GM21717 (cell line): ENCODE results near the gene JAG1.
A peak's percentile ranks its signal among the peaks of the same experiment; 100 is the strongest.
"Not testable (repeated sequence)": the region's sequence is repeated elsewhere in the genome, so short reads cannot be mapped to it uniquely, and the experiment has no call there.

Experiments
- ATAC-seq: cut with Tn5 transposase; IDR thresholded peaks from one replicate; pipeline ENCODE4 v1.9.1; 2021; ENCODE audit warnings: mild to moderate bottlenecking, moderate library complexity; ENCODE audit not compliant: unreplicated experiment

The JAG1 gene

DNA sequence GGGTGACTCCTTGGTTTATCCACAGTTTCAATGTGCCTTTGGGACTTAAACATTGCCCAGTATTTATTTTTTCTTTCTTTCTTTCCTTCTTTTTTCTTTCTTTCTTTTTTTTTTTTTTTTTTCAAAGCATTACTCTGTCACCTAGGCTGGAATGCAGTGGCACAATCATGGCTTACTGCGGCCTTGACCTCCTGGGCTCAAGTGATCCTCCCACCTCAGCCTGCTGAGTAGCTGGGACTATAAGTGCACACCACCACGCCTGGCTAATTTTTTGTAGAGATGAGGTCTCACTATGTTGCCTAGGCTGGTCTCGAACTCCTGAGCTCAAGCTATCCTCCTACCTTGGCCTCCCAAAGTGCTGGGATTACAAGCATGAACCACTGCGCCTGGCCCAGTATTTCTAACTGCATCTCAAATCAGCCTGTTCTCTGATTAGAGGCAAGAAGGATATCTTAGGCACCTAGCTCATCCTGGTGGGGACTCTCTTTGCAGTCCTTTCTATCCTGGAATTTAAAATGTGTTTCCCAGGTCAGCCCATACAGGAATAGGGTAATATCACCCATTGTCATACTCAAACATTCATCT lies 56.2 kb downstream of the JAG1 start:
- not testable (repeated sequence) for ATAC-seq

- no peak for ATAC-seq
Measured at GRCh38 chr20:10616212-10616611, 57.6 kb downstream of the JAG1 start.

GRCh38 chr20:10613911-10614310 lies 59.9 kb downstream of the JAG1 start:
- no peak for ATAC-seq

- not testable (repeated sequence) for ATAC-seq
Measured at GRCh38 chr20:10613426-10613825, 60.4 kb downstream of the JAG1 start.

DNA sequence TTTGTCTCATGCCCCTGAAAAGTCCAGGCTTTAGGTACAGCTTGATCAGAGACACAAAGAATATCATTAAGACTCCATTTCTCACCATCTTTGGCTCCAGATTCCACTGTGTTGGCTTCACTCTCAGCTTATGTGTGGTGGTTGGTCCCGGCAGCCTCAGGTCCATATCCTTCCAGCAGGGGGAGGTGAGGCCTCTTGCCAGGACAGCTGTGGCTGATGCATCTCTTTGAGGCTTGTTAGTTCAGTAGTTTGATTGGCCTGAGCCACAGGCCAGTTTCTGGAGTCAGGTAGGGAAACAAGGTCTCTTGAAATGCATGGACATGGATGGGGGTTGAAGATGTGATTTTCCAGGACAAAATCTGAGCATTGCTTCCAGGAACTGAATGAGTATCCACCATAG lies 62.4 kb downstream of the JAG1 start:
- peak; percentile 54 for ATAC-seq

GRCh38 chr20:10610251-10610650 lies 63.5 kb downstream of the JAG1 start:
- ATAC-seq, result no peak

DNA sequence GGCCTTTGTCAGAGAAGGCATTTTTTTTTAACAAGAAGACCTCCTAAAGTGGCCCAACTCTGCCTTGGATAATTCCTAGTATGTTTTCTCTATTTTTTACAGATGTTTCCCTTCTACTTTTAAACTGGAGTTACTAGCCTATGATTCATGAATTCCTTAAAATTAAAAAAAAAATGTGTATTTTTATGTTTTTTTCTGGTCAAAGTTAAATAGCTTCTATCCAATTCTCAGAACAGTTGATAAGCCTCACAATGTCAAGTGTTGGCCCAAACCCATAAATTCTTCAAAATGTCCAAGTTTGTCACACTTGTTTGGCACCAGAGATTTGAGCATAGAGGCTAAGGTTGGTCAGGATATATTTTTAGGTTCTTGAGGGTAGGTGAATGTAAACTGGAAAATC lies 64.0 kb downstream of the JAG1 start:
- ATAC-seq, result no peak

DNA sequence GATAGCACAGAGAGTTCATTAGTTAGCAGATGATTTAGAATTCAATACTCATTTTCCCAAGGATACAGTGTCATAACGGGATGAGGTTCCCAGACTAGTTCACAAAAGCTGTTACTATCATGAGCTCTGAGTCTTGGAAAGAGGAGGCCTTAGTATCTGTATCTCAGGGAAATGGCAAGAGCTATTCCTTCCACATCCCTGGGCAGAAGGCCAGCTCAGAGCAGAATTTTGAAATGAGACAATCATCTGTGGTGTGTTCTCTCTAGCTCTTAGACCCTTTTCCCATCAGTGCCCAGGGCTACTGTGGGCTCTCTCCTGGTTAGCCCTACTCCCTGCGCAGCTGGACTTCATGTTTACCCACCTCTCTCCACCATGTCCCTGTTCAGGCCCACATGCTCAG lies 64.5 kb downstream of the JAG1 start:
- no peak for ATAC-seq

DNA sequence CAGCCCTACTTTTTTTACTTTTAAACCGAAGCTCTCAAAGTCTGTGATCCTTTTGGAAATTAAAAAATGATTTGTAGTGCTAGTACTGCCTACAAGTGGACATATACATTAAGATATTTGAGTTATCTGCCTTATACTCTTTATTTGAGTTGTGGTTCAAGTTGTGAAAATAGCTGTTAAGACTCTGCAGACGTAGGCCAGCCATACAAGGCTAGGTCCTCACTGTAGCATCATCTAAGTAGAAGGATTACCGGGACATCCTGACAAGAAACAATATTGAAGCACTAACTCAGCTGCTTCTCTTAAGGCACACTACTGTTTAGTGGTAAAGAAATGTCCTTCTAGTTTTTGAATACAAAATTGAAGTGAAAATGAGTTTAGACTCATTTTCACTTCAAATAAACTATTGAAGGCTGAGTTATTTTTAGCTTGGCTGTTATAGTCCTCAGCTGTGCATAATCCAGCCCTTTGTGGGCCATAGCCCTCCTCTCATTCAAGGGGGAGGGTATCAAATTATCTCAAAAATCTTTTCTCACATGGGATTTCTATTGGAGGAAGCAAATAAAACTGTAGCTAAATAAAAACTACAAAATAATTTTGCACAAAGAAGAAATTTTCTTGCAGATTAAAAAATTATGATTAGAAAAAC lies 68.1 kb downstream of the JAG1 start:
- no peak for ATAC-seq

- ATAC-seq, result no peak
Measured at GRCh38 chr20:10604865-10605440, 68.8 kb downstream of the JAG1 start.

DNA sequence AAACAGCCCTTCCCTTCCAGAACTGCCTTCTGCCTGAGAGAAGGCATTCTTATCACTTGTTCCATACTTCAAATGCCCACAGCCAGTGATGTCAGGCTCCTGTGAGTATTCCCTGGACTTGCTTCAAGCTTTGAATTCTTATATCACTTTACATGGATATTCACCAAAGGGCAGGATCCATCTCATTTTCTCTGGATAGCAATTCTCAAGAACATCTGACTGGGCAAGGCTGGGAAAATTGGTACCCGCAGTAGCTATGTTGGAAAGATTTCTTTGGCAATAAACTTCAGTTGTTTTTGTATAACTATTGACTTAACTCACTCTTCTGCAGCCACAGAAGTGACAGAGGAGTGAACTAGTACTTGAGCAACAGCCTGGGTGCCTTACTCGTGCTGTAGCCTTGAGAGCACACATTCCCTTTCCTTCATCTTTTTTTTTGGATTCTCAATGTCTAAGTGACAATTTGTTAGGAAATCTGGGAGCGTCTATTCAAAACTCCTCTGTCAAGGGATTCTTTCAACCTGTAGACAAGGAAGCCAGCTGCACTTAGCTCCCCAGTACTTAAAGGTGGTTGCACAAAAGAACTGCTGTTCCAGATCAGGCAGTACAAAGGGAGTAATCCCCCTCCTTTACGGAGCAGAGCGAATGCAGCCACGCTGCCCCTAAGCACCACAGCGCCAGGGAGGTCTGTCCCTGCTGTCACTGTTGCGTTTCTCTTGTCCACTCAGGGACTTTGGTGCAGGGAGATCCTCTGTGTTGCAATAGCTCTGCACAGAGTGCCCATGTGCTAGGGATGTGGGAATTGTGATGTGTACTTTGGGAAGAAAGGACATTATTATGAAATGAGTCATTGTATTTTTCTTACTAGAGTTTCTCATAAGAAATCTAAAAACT lies 69.6 kb downstream of the JAG1 start:
- ATAC-seq, result no peak

GRCh38 chr20:10603378-10603777 lies 70.4 kb downstream of the JAG1 start:
- ATAC-seq, result no peak

GRCh38 chr20:10602221-10602871 lies 71.5 kb downstream of the JAG1 start:
- no peak for ATAC-seq

DNA sequence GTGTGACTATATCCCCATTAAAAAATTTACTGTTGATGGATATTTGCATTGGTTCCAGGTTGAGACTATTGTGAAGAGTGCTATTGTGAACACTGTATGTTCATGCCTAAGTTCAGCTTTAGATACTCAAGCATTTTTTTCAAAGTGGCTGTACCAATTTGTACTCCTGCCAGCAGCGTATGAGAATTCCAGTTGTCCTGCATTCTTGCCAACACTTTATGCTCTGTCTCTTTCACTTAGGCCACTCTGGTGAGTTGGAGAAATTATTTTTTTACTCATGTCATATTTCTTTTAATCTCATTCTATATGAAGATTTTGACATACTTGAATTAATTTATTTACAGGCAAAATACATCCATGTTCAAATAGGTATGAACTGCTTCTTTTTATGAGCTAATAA lies 76.2 kb downstream of the JAG1 start:
- ATAC-seq, result no peak

- no peak for ATAC-seq
Measured at GRCh38 chr20:10596710-10597121, 77.1 kb downstream of the JAG1 start.

- ATAC-seq, result no peak
Measured at GRCh38 chr20:10595985-10596384, 77.8 kb downstream of the JAG1 start.

DNA sequence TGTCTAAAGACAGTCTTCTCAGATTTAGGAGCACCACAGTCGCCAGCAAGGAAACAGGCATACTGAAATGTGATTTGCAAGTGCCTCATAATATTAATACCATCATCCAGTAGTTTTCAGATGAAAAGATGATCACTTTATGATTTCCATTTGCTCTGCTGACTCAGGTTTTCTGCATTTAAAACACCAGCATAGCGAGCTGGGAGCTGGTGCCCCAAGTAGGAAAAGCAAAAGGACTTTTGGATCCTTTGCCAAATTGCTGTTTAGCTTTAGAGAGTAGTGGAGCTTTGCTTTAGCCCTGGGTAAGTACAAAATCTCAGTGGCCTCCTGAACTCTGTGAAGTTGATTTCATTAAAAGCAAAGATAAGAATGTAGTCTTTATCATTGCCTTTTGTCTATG lies 78.5 kb downstream of the JAG1 start:
- ATAC-seq, result no peak

DNA sequence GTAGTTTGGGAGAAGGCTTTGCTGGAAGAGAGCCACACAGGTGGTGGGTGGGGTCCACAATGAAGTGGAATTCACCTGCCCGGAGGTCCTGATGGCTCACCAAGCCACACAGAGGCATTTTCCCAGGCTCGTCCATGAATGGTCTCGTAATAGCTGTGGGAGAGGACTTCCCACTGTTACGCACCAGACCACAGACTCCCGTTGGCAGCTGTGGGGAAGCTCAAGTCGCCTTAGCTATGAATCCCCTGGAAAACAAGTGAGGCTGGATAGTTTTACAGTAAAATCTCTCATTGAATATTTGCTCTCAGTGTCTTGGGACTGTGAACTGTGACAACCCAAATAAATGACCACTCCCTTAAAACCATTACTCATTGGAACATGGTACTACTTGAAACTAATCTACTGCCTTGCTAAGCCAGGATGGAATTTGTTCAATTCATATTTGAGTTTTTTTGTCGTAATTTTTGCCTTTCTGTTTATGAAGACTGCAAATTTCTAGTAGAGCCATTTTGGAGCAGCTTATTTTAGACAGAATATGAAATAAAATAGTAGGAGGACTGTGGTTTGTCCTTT lies 79.4 kb downstream of the JAG1 start:
- no peak for ATAC-seq

GRCh38 chr20:10591946-10592521 lies 81.8 kb downstream of the JAG1 start:
- ATAC-seq, result no peak

GRCh38 chr20:10590950-10591671 lies 82.7 kb downstream of the JAG1 start:
- ATAC-seq, result no peak
